Naive thymus-derived CD4-positive, alpha-beta T cell (primary cell): ENCODE measurements around the gene IFI27. TPM values are rescaled to one million over a fixed set of nuclear protein-coding genes. Genes with fewer than 3 reads are reported as not detected.

Source experiments
- ATAC-seq: fragments of 150-1000 bp; cut with Tn5 transposase; 2 replicates; pipeline ENCODE4 v1.10.0; 2021; ENCODE audit warnings: mild to moderate bottlenecking, moderate library complexity
- CTCF ChIA-PET: fragments of 350-600 bp; sonication (Branson Sonifier 250); formaldehyde crosslinking; loops from one replicate; lab custom pipeline; 2021; ENCODE audit warnings: antibody characterized with exemption; lab: Charles Lee
- POLR2A ChIA-PET: fragments of 350-600 bp; sonication (Branson Sonifier 250); formaldehyde crosslinking; loops from one replicate; lab custom pipeline; 2021; ENCODE audit warnings: antibody characterized with exemption, inconsistent platforms; lab: Charles Lee
- DNase-seq, 9 donors: peaks; one replicate each; pipeline versions ENCODE4 v3.0.0 to v3.0.0-alpha.2; 2020 to 2022; ENCODE audit warnings: mixed read lengths in 1 of 9
- H3K27ac ChIP-seq: one replicate; pipeline ENCODE4 v1.7.0; 2013; ENCODE audit warnings: mild to moderate bottlenecking, low read depth, low read length, moderate library complexity
- H3K27me3 ChIP-seq, 2 donors: one replicate each; pipeline ENCODE4 v1.7.0; 2013; ENCODE audit warnings: low read length in 2 of 2, mild to moderate bottlenecking in 2 of 2, moderate library complexity in 2 of 2; ENCODE audit not compliant: control insufficient read depth in 2 of 2, insufficient read depth in 2 of 2
- H3K36me3 ChIP-seq, 3 experiments: 1 replicate in 2 of 3; 2 replicates in 1 of 3; pipeline ENCODE4 v1.7.0; 2013; ENCODE audit warnings: low read length in 3 of 3, mild to moderate bottlenecking in 3 of 3, moderate library complexity in 1 of 3; ENCODE audit not compliant: insufficient read depth in 3 of 3, control insufficient read depth in 2 of 3
- H3K4me1 ChIP-seq, 2 donors: one replicate each; pipeline ENCODE4 v1.7.0; 2013; ENCODE audit warnings: low read length in 2 of 2, mild to moderate bottlenecking in 2 of 2, moderate library complexity in 1 of 2; ENCODE audit not compliant: control insufficient read depth in 2 of 2, insufficient read depth in 2 of 2
- H3K4me3 ChIP-seq: 2 replicates; pipeline ENCODE4 v1.7.0; 2013; ENCODE audit warnings: mild to moderate bottlenecking, low read length
- H3K9me3 ChIP-seq, 3 experiments: 1 replicate in 2 of 3; 2 replicates in 1 of 3; pipeline ENCODE4 v1.7.0; 2013; ENCODE audit warnings: low read length in 3 of 3; ENCODE audit not compliant: control insufficient read depth in 2 of 3
- H3K27ac Mint-ChIP-seq, 9 donors: one replicate each; pipeline ENCODE4 v1.8.0; 2020 to 2022; ENCODE audit warnings: mixed read lengths in 9 of 9, mild to moderate bottlenecking in 8 of 9, moderate library complexity in 5 of 9, inconsistent platforms in 2 of 9
- H3K27me3 Mint-ChIP-seq, 5 donors: one replicate each; pipeline ENCODE4 v1.8.0; 2021 to 2022; ENCODE audit warnings: mixed read lengths in 5 of 5, mild to moderate bottlenecking in 1 of 5
- H3K36me3 Mint-ChIP-seq, 5 donors: one replicate each; pipeline ENCODE4 v1.8.0; 2020 to 2022; ENCODE audit warnings: mixed read lengths in 5 of 5, mild to moderate bottlenecking in 3 of 5, inconsistent platforms in 1 of 5
- H3K4me1 Mint-ChIP-seq, 7 donors: one replicate each; pipeline ENCODE4 v1.8.0; 2020 to 2022; ENCODE audit warnings: mixed read lengths in 7 of 7, mild to moderate bottlenecking in 3 of 7, inconsistent platforms in 1 of 7
- H3K4me3 Mint-ChIP-seq, 10 donors: one replicate each; pipeline ENCODE4 v1.8.0; 2020 to 2022; ENCODE audit warnings: mild to moderate bottlenecking in 10 of 10, mixed read lengths in 10 of 10, moderate library complexity in 6 of 10, inconsistent platforms in 2 of 10
- H3K9me3 Mint-ChIP-seq, 11 donors: one replicate each; pipeline ENCODE4 v1.8.0; 2020 to 2022; ENCODE audit warnings: mixed read lengths in 11 of 11, mild to moderate bottlenecking in 4 of 11, inconsistent platforms in 1 of 11, moderate library complexity in 1 of 11
- intact Hi-C, 2 donors: fragments of 100-400 bp; cut with micrococcal nuclease; formaldehyde crosslinking; loops; one replicate each; pipeline ENCODE4 v1.15.1; 2023
- polyA plus RNA-seq, 2 donors: library from polyadenylated mRNA; unstranded; fragments of 300-500 nt; fragmentation: Illumina TruSeq; gene quantifications; one replicate each; pipeline ENCODE4 v1.2.3, GENCODE V29; 2021
- total RNA-seq, 6 experiments: library from RNA in 5 of 6; stranded (reverse) in 5 of 6; gene quantifications; 1 replicate in 5 of 6; 2 replicates in 1 of 6; pipeline ENCODE4 v1.2.3 and lab custom pipeline; 2021 to 2026

The IFI27 gene
- total and polyA plus RNA-seq, 7 experiments from 2014 or later, result 0.74 to 221 (median 1.9) TPM; not detected in 3

GRCh38 chr14:94077111-94077821 is 33.3 kb upstream of the IFI27 start:
- Histone ChIP-seq H3K27me3 (no peaks in the 10 kb centered on the region), H3K9me3 (peaks cover 0 to 4% (median 2%) of the 10 kb centered on the region in 3 experiments), H3K4me1 (peaks cover 32 to 44% of the 10 kb centered on the region in 2 donors), H3K36me3 (peaks cover 10 to 30% (median 17%) of the 10 kb centered on the region in 3 experiments), H3K4me3 (peak overlapping the region; percentile 74), H3K27ac (no peak overlapping the region)
- no peak for DNase-seq
- no peaks in the 10 kb centered on the region for H3K27me3 Mint-ChIP-seq
- H3K4me3 Mint-ChIP-seq, result peak overlapping the region; percentile 72 to 100 (median 99)
- intact Hi-C loops, result no loop called here
- peak overlapping the region in 4 of 9 donors; percentile 9 to 43 (median 30) for H3K27ac Mint-ChIP-seq
- H3K9me3 Mint-ChIP-seq, result peaks cover 0 to 32% (median 15%) of the 10 kb centered on the region in 11 donors
- no peak for ATAC-seq
- H3K4me1 Mint-ChIP-seq, result peaks cover 40 to 78% (median 70%) of the 10 kb centered on the region in 7 donors
- CTCF ChIA-PET, result no interaction called here
- POLR2A ChIA-PET, result no interaction called here
- H3K36me3 Mint-ChIP-seq, result peaks cover 27 to 61% (median 53%) of the 10 kb centered on the region in 5 donors

GRCh38 chr14:94077823-94078222 is 32.7 kb upstream of the IFI27 start:
- Histone ChIP-seq H3K4me3 (peak overlapping the region; percentile 74), H3K4me1 (peaks cover 32 to 44% of the 10 kb centered on the region in 2 donors), H3K9me3 (peaks cover 0 to 4% (median 0%) of the 10 kb centered on the region in 3 experiments), H3K36me3 (peaks cover 10 to 26% (median 17%) of the 10 kb centered on the region in 3 experiments), H3K27me3 (no peaks in the 10 kb centered on the region), H3K27ac (no peak overlapping the region)
- H3K9me3 Mint-ChIP-seq, result peaks cover 0 to 29% (median 15%) of the 10 kb centered on the region in 11 donors
- intact Hi-C loops, result loop anchor here in 1 of 2 donors (2.0 kb wide), 1 partner anchor 15 kb away; no protein-coding TSS in a partner anchor
- DNase-seq (no peak), ATAC-seq (no peak)
- peaks cover 39 to 78% (median 69%) of the 10 kb centered on the region in 7 donors for H3K4me1 Mint-ChIP-seq
- CTCF ChIA-PET, result interaction anchor here (0.9 to 1.2 kb wide), 2 partner anchors 51 to 59 kb away, joined by 3 to 4 read pairs; no protein-coding TSS in a partner anchor
- H3K27ac Mint-ChIP-seq, result peak overlapping the region in 4 of 9 donors; percentile 9 to 99 (median 51)
- H3K27me3 Mint-ChIP-seq, result no peaks in the 10 kb centered on the region
- H3K36me3 Mint-ChIP-seq, result peaks cover 25 to 59% (median 51%) of the 10 kb centered on the region in 5 donors
- POLR2A ChIA-PET, result no interaction called here
- peak overlapping the region; percentile 83 to 100 (median 99) for H3K4me3 Mint-ChIP-seq

- H3K36me3 Mint-ChIP-seq, result peaks cover 18 to 47% (median 37%) of the 10 kb centered on the region in 5 donors
- peaks cover 0 to 12% (median 6%) of the 10 kb centered on the region in 11 donors for H3K9me3 Mint-ChIP-seq
- H3K27me3 Mint-ChIP-seq, result no peaks in the 10 kb centered on the region
- no peaks in the 10 kb centered on the region for H3K27me3 ChIP-seq
- peak in 7 of 9 donors; percentile 14 to 40 (median 38) for DNase-seq
- ChIA-PET CTCF (interaction anchor here (2.4 kb wide), 1 partner anchor 44 kb away, joined by 10 read pairs; no protein-coding TSS in a partner anchor), POLR2A (interaction anchor here (0.7 to 3.9 kb wide), 17 partner anchors 10 to 967 kb away, joined by 3 to 29 read pairs (median 4); partner anchors contain the start of genes IFI27L2, LYSET, MOAP1 and OTUB2)
- H3K4me1 ChIP-seq, result peaks cover 32 to 44% of the 10 kb centered on the region in 2 donors
- peak overlapping the region; percentile 74 for H3K4me3 ChIP-seq
- peak overlapping the region; percentile 90 to 100 (median 99) for H3K4me3 Mint-ChIP-seq
- H3K36me3 ChIP-seq, result peaks cover 5 to 26% (median 17%) of the 10 kb centered on the region in 3 experiments
- peak overlapping the region; percentile 98 for H3K27ac ChIP-seq
- H3K27ac Mint-ChIP-seq, result peak overlapping the region; percentile 97 to 100 (median 99)
- no peak for ATAC-seq
- H3K4me1 Mint-ChIP-seq, result peaks cover 34 to 66% (median 59%) of the 10 kb centered on the region in 7 donors
- H3K9me3 ChIP-seq, result no peaks in the 10 kb centered on the region
- intact Hi-C loops, result loop anchor here (2.0 to 10.0 kb wide), 11 partner anchors 17 to 1455 kb away; partner anchors contain the start of genes ASB2 (in 1 of the 2), DICER1 (in 1 of the 2), GLRX5 (in 1 of the 2) and GOLGA5 (in 1 of the 2)
Measured at GRCh38 chr14:94079891-94080620, 30.5 kb upstream of the IFI27 start.

GRCh38 chr14:94080621-94081385 is 29.7 kb upstream of the IFI27 start, which contains the start of the genes DDX24 and IFI27L1:
Gene DDX24 (minus strand): TSS chr14:94081202. CDS start chr14:94079742, 1,460 bp downstream.
Gene IFI27L1 (plus strand): TSS chr14:94081310. CDS start chr14:94096938, 15,628 bp downstream.
- Histone ChIP-seq H3K36me3 (peaks cover 0 to 26% (median 17%) of the 10 kb centered on the region in 3 experiments), H3K9me3 (no peaks in the 10 kb centered on the region), H3K27me3 (no peaks in the 10 kb centered on the region), H3K4me3 (peak within 1 kb of the TSS; percentile 74), H3K4me1 (peaks cover 32 to 37% of the 10 kb centered on the region in 2 donors), H3K27ac (peak within 1 kb of the TSS; percentile 98)
- DNase-seq, result peak; percentile 92 to 97 (median 96)
- H3K4me1 Mint-ChIP-seq, result peaks cover 28 to 58% (median 52%) of the 10 kb centered on the region in 7 donors
- CTCF ChIA-PET, result interaction anchor here (0.7 to 2.4 kb wide), 5 partner anchors 45 to 103 kb away, joined by 3 to 10 read pairs (median 3); no protein-coding TSS in a partner anchor
- POLR2A ChIA-PET, result interaction anchor here (0.8 to 3.9 kb wide), 19 partner anchors 9 to 967 kb away, joined by 3 to 29 read pairs (median 5); partner anchors contain the start of genes IFI27L2, LYSET, MOAP1 and PPP4R4
- peaks cover 14 to 40% (median 30%) of the 10 kb centered on the region in 5 donors for H3K36me3 Mint-ChIP-seq
- intact Hi-C loops, result loop anchor here (1.0 to 10.0 kb wide), 17 partner anchors 8 to 1454 kb away; partner anchors contain the start of genes IFI27L2 (in 2 of the 2), OTUB2 (in 2 of the 2), ASB2 (in 1 of the 2) and BTBD7 (in 1 of the 2)
- peak within 1 kb of the TSS; percentile 90 to 100 (median 99) for H3K4me3 Mint-ChIP-seq
- peaks cover 0 to 5% (median 0%) of the 10 kb centered on the region in 11 donors for H3K9me3 Mint-ChIP-seq
- H3K27me3 Mint-ChIP-seq, result no peaks in the 10 kb centered on the region
- peak within 1 kb of the TSS; percentile 97 to 100 (median 99) for H3K27ac Mint-ChIP-seq
- peak; percentile 99 for ATAC-seq

- intact Hi-C loops, result loop anchor here (1.0 to 10.0 kb wide), 17 partner anchors 8 to 1453 kb away; partner anchors contain the start of genes IFI27L2 (in 2 of the 2), OTUB2 (in 2 of the 2), ASB2 (in 1 of the 2) and BTBD7 (in 1 of the 2)
- DNase-seq, result no peak
- Histone ChIP-seq H3K4me1 (peaks cover 31 to 32% of the 10 kb centered on the region in 2 donors), H3K9me3 (no peaks in the 10 kb centered on the region), H3K27ac (peak overlapping the region; percentile 98), H3K27me3 (no peaks in the 10 kb centered on the region), H3K4me3 (peak overlapping the region; percentile 74), H3K36me3 (peaks cover 0 to 26% (median 17%) of the 10 kb centered on the region in 3 experiments)
- no peaks in the 10 kb centered on the region for H3K27me3 Mint-ChIP-seq
- ChIA-PET CTCF (interaction anchor here (0.7 to 2.4 kb wide), 5 partner anchors 45 to 103 kb away, joined by 3 to 10 read pairs (median 3); no protein-coding TSS in a partner anchor), POLR2A (interaction anchor here (0.8 to 3.9 kb wide), 17 partner anchors 9 to 968 kb away, joined by 3 to 29 read pairs (median 5); partner anchors contain the start of genes IFI27L2, LYSET, MOAP1 and PPP4R4)
- peaks cover 0 to 5% (median 0%) of the 10 kb centered on the region in 11 donors for H3K9me3 Mint-ChIP-seq
- peak overlapping the region; percentile 97 to 100 (median 99) for H3K27ac Mint-ChIP-seq
- H3K36me3 Mint-ChIP-seq, result peaks cover 14 to 40% (median 34%) of the 10 kb centered on the region in 5 donors
- H3K4me3 Mint-ChIP-seq, result peak overlapping the region; percentile 90 to 100 (median 99)
- peaks cover 28 to 53% (median 46%) of the 10 kb centered on the region in 7 donors for H3K4me1 Mint-ChIP-seq
- ATAC-seq, result peak; percentile 10
Measured at GRCh38 chr14:94081386-94081820, 29.1 kb upstream of the IFI27 start.
